H1 (cell line): Measurements from ENCODE around the gene HK1. TPM values are rescaled to one million over a fixed set of nuclear protein-coding genes. Genes with fewer than 3 reads are reported as not detected.
A peak's percentile ranks its signal among the peaks of the same experiment; 100 is the strongest.

Source experiments
- CTCF ChIA-PET: fragments of 300-600 bp; sonication (Branson Sonifier 250); formaldehyde crosslinking; loops from one replicate; lab custom pipeline; 2021; ENCODE audit not compliant: partially characterized antibody; lab: Charles Lee
- POLR2A ChIA-PET: fragments of 300-600 bp; sonication (Branson Sonifier 250); formaldehyde crosslinking; loops from one replicate; lab custom pipeline; 2021; ENCODE audit warnings: inconsistent platforms; ENCODE audit not compliant: partially characterized antibody; lab: Charles Lee
- DNase-seq, 2 experiments: peaks; one replicate each; pipeline versions ENCODE4 v3.0.0 to v3.0.0-alpha.2; 2010 to 2022; ENCODE audit warnings: low spot score in 2 of 2, low read depth in 1 of 2, mixed read lengths in 1 of 2
- FAIRE-seq: peaks from 2 replicates; lab custom pipeline; 2011; peaks lifted over from hg19 to GRCh38; lab: Jason Lieb, UNC
- H2AFZ ChIP-seq: 2 replicates; pipeline ENCODE4 v1.8.1; 2012; ENCODE audit warnings: low read length, inconsistent platforms
- H2AK5ac ChIP-seq: 2 replicates; pipeline ENCODE4 v1.6.1; 2013; ENCODE audit warnings: low read depth, low read length
- H2BK120ac ChIP-seq: replicated peaks from 2 replicates; pipeline ENCODE3; 2013; ENCODE audit warnings: low read depth, low read length, inconsistent platforms
- H2BK12ac ChIP-seq: 2 replicates; pipeline ENCODE4 v1.6.1; 2013; ENCODE audit warnings: low read depth, low read length
- H2BK15ac ChIP-seq: 2 replicates; pipeline ENCODE4 v1.6.1; 2013; ENCODE audit warnings: low read length
- H2BK20ac ChIP-seq: 2 replicates; pipeline ENCODE4 v1.6.1; 2013; ENCODE audit warnings: low read length
- H2BK5ac ChIP-seq: 2 replicates; pipeline ENCODE4 v1.6.1; 2013; ENCODE audit warnings: low read depth, low read length
- H3K14ac ChIP-seq: 2 replicates; pipeline ENCODE4 v1.6.1; 2013; ENCODE audit warnings: inconsistent platforms; ENCODE audit not compliant: insufficient read length
- H3K18ac ChIP-seq: 2 replicates; pipeline ENCODE4 v1.6.1; 2013; ENCODE audit warnings: low read length; ENCODE audit errors: extremely low read depth
- H3K23ac ChIP-seq: 2 replicates; pipeline ENCODE4 v1.6.1; 2013; ENCODE audit warnings: inconsistent platforms; ENCODE audit not compliant: insufficient read length
- H3K23me2 ChIP-seq: 2 replicates; pipeline ENCODE4 v1.6.1; 2013; ENCODE audit warnings: low read depth, low read length
- H3K27ac ChIP-seq: 2 replicates; pipeline ENCODE4 v1.6.1; 2011; ENCODE audit warnings: low read depth, low read length, inconsistent platforms
- H3K27me3 ChIP-seq, 4 experiments: replicated peaks in 1 of 4; 1 replicate in 1 of 4; 2 replicates in 3 of 4; pipeline versions ENCODE4 v1.6.1 to v1.8.1; 2011 to 2013; ENCODE audit warnings: low read length in 3 of 4, mild to moderate bottlenecking in 3 of 4, inconsistent platforms in 2 of 4, mixed read lengths in 2 of 4, moderate library complexity in 1 of 4; ENCODE audit not compliant: control insufficient read depth in 3 of 4, insufficient read depth in 3 of 4; ENCODE audit errors: extremely low read depth in 1 of 4
- H3K36me3 ChIP-seq, 4 experiments: 2 replicates each; pipeline versions ENCODE4 v1.6.1 to v1.8.1; 2011 to 2013; ENCODE audit warnings: mild to moderate bottlenecking in 4 of 4, low read length in 3 of 4, moderate library complexity in 2 of 4, control low read depth in 1 of 4, inconsistent platforms in 1 of 4; ENCODE audit not compliant: insufficient read depth in 4 of 4, control insufficient read depth in 2 of 4
- H3K4ac ChIP-seq: replicated peaks from 2 replicates; pipeline ENCODE3; 2013; ENCODE audit warnings: low read length, low read depth, mixed read lengths, inconsistent platforms; ENCODE audit not compliant: insufficient read length
- H3K4me1 ChIP-seq, 4 experiments: replicated peaks in 1 of 4; 1 replicate in 1 of 4; 2 replicates in 3 of 4; pipeline versions ENCODE4 v1.6.1 to v1.8.1; 2011 to 2013; ENCODE audit warnings: low read length in 3 of 4, inconsistent platforms in 2 of 4, mixed read lengths in 1 of 4; ENCODE audit not compliant: insufficient read depth in 4 of 4, control insufficient read depth in 3 of 4
- H3K4me2 ChIP-seq, 2 experiments: 2 replicates each; pipeline versions ENCODE4 v1.6.1 to v1.8.1; 2011 to 2013; ENCODE audit warnings: low read depth in 2 of 2, low read length in 2 of 2, control low read depth in 1 of 2, inconsistent platforms in 1 of 2, mild to moderate bottlenecking in 1 of 2; ENCODE audit not compliant: insufficient read depth in 1 of 2
- H3K4me3 ChIP-seq, 4 experiments: fragments of 200-600, 300-600 bp in 1 of 4; sonication (generic), shearing (Covaris generic), sonication (Bioruptor Twin) in 1 of 4; 2 replicates each; pipeline versions ENCODE4 v1.5.1 to v1.8.1; 2011 to 2016; ENCODE audit warnings: low read length in 4 of 4, low read depth in 3 of 4, control low read depth in 2 of 4, inconsistent platforms in 2 of 4, mild to moderate bottlenecking in 2 of 4, mixed read lengths in 1 of 4, moderate library complexity in 1 of 4; ENCODE audit not compliant: insufficient read depth in 2 of 4; ENCODE audit errors: extremely low read depth in 1 of 4
- H3K56ac ChIP-seq: replicated peaks from 2 replicates; pipeline ENCODE3; 2013; ENCODE audit warnings: low read depth, mild to moderate bottlenecking, mixed read lengths, low read length, inconsistent platforms; ENCODE audit not compliant: insufficient read length
- H3K79me1 ChIP-seq: 2 replicates; pipeline ENCODE4 v1.6.1; 2013; ENCODE audit warnings: low read depth, low read length, control low read depth
- H3K79me2 ChIP-seq, 2 experiments: 2 replicates each; pipeline versions ENCODE4 v1.6.1 to v1.8.1; 2012 to 2013; ENCODE audit warnings: low read length in 2 of 2, mild to moderate bottlenecking in 2 of 2, inconsistent platforms in 1 of 2; ENCODE audit not compliant: insufficient read depth in 2 of 2, control insufficient read depth in 1 of 2
- H3K9ac ChIP-seq, 4 experiments: replicated peaks in 1 of 4; 1 replicate in 1 of 4; 2 replicates in 3 of 4; pipeline versions ENCODE4 v1.6.1 to v1.8.1; 2011 to 2013; ENCODE audit warnings: low read depth in 3 of 4, low read length in 3 of 4, control low read depth in 2 of 4, mild to moderate bottlenecking in 2 of 4, moderate library complexity in 2 of 4, inconsistent platforms in 1 of 4; ENCODE audit errors: extremely low read depth in 1 of 4
- H3K9me3 ChIP-seq, 2 experiments: 2 replicates each; pipeline versions ENCODE4 v1.6.1 to v1.8.1; 2012 to 2013; ENCODE audit warnings: mild to moderate bottlenecking in 2 of 2, moderate library complexity in 2 of 2, control low read depth in 1 of 2, inconsistent platforms in 1 of 2, low read depth in 1 of 2, low read length in 1 of 2, mixed read lengths in 1 of 2; ENCODE audit not compliant: insufficient read depth in 2 of 2
- H4K20me1 ChIP-seq, 2 experiments: replicated peaks in 1 of 2; 2 replicates each; pipeline versions ENCODE3 to v1.8.1; 2011 to 2013; ENCODE audit warnings: inconsistent platforms in 2 of 2, low read length in 2 of 2, mild to moderate bottlenecking in 1 of 2; ENCODE audit not compliant: insufficient read depth in 2 of 2, control insufficient read depth in 1 of 2
- H4K5ac ChIP-seq: 2 replicates; pipeline ENCODE4 v1.6.1; 2013; ENCODE audit warnings: low read length, low read depth, mixed read lengths, inconsistent platforms; ENCODE audit not compliant: insufficient read length
- H4K8ac ChIP-seq: 2 replicates; pipeline ENCODE4 v1.8.0; 2013; ENCODE audit warnings: mild to moderate bottlenecking, moderate library complexity, low read length, inconsistent platforms; ENCODE audit not compliant: insufficient read depth; ENCODE audit errors: extremely low read depth
- H4K91ac ChIP-seq: replicated peaks from 2 replicates; pipeline ENCODE3; 2013; ENCODE audit warnings: low read length, mixed read lengths, inconsistent platforms; ENCODE audit not compliant: insufficient read length
- MAFK ChIP-seq: IDR thresholded peaks from 2 replicates; pipeline ENCODE4 v1.6.1; 2012; ENCODE audit warnings: low read depth, mild to moderate bottlenecking, improper control_type of control experiment, low read length
- WGBS, 2 experiments: shearing (Covaris generic) in 1 of 2; methylation state at CpG; one replicate each; pipeline versions ENCODE4 v1.1.6 to v1.1.7; 2013 to 2015; ENCODE audit warnings: low lambda C conversion rate in 2 of 2, mixed read lengths in 2 of 2, inconsistent platforms in 1 of 2, low coverage in 1 of 2, missing lambda C conversion rate in 1 of 2; ENCODE audit not compliant: insufficient replicate concordance in 2 of 2, insufficient coverage in 1 of 2, insufficient read length in 1 of 2; ENCODE audit errors: extremely low coverage in 1 of 2, missing lambda C conversion rate in 1 of 2; 5-methylcytosine and 5-hydroxymethylcytosine counted together
- polyA plus RNA-seq, 7 experiments: library from polyadenylated mRNA; depleted of rRNA in 3 of 7; stranded (reverse) in 5 of 7; unstranded in 2 of 7; fragments of >200 nt in 5 of 7; fragments of 200-250 nt in 2 of 7; gene quantifications; 1 replicate in 5 of 7; 2 replicates in 1 of 7; 4 replicates in 1 of 7; pipeline versions ENCODE4 v1.2.1 to v1.2.3, GENCODE V29; 2011 to 2013; ENCODE audit warnings: missing spikeins in 2 of 7, mixed read lengths in 2 of 7
- total RNA-seq: library from RNA; stranded (reverse); fragmentation: NEBNext Ultra II Directional; extraction: Animal tissue kit (Norgen Biotek cat#: 25700); gene quantifications from 2 replicates; pipeline ENCODE4 v1.2.1, GENCODE V29; 2021

HK1 gene
- total and polyA plus RNA-seq, 2 of the 8 experiments (the other 6 are each of a cell fraction or from before 2014, with no cell fraction given): 55.8 to 247 TPM

DNA sequence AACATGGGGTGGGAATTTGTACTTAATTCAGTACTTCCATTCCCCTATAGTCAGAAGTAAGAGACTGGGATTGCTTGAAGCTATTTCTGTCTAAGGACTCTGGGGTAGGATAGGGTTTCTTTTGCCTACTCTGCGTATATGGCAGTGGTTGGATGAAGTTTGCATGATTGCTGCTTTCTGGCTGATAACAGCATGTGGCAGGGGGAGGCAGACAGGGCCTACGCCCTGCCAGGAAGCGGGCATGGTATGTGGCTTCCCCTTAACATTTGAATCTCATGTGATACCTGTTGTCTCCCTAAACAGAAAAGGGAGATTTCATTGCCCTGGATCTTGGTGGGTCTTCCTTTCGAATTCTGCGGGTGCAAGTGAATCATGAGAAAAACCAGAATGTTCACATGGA is 81.3 kb downstream of the HK1 start:
- no peaks in the 10 kb centered on the region for H3K27me3 ChIP-seq
- H3K27ac ChIP-seq: no peak overlapping the region
- CTCF ChIA-PET: interaction anchor here (0.6 to 2.0 kb wide), 3 partner anchors 25 to 291 kb away, joined by 3 to 8 read pairs (median 5); no protein-coding TSS in a partner anchor

More for the DNA sequence above, 81.3 kb downstream of the HK1 start:
- peaks cover 2 to 12% (median 6%) of the 10 kb centered on the region in 4 experiments; a peak in 5 of 7 replicates for H3K4me1 ChIP-seq
- no peak overlapping the region for H4K5ac ChIP-seq
- H3K9ac ChIP-seq: no peak overlapping the region
- H3K18ac ChIP-seq: no peak overlapping the region
- FAIRE-seq: no peak
- POLR2A ChIA-PET: interaction anchor here (0.7 kb wide), 1 partner anchor 97 kb away, joined by 4 read pairs; no protein-coding TSS in a partner anchor
- no peak overlapping the region for H2AFZ ChIP-seq
- H3K4me2 ChIP-seq: no peak overlapping the region
- H3K4me3 ChIP-seq: no peak overlapping the region
- no peak for TF ChIP-seq MAFK
- TF ChIP-seq, all 59 proteins: peak for 0
- no peak overlapping the region for H3K23ac ChIP-seq
- no peaks in the 10 kb centered on the region for H3K9me3 ChIP-seq
- H2BK120ac ChIP-seq: no peak overlapping the region
- H3K36me3 ChIP-seq: peaks cover 2 to 11% (median 9%) of the 10 kb centered on the region in 4 experiments; a peak in 5 of 8 replicates
- peaks cover 3 to 6% of the 10 kb centered on the region in 2 experiments for H4K20me1 ChIP-seq
- H3K14ac ChIP-seq: no peak overlapping the region
- H3K56ac ChIP-seq: no peak overlapping the region
- no peak overlapping the region for H4K91ac ChIP-seq
- peaks cover 6% of the 10 kb centered on the region; the same call in 1 of the 2 replicates for H3K79me1 ChIP-seq
- DNase-seq: no peak
- H2BK12ac ChIP-seq: no peak overlapping the region
- H2BK20ac ChIP-seq: no peak overlapping the region
- no peak overlapping the region for H2BK15ac ChIP-seq
- no peak overlapping the region; the same call in 1 of the 2 replicates for H4K8ac ChIP-seq
- H2BK5ac ChIP-seq: peak overlapping the region; percentile 77; the same call in 1 of the 2 replicates
- WGBS, 2 experiments: 87% methylated on average over 5 of the region's 5 CpGs; no CpG with 5 or more reads in 1 of the 2 experiments
- H3K23me2 ChIP-seq: no peaks in the 10 kb centered on the region
- H2AK5ac ChIP-seq: no peak overlapping the region
- H3K79me2 ChIP-seq: peaks cover 0 to 51% of the 10 kb centered on the region in 2 experiments; a peak in 2 of 4 replicates
- no peak overlapping the region for H3K4ac ChIP-seq
